CD4-positive, alpha-beta T cell treated with Interleukin-15 for 4 hours (primary cell): Measurements from ENCODE around the gene RXFP1.

Source experiments
- DNase-seq: peaks from one replicate; pipeline ENCODE4 v3.0.0-alpha.2; 2020; ENCODE audit warnings: low spot score

RXFP1 gene

DNA sequence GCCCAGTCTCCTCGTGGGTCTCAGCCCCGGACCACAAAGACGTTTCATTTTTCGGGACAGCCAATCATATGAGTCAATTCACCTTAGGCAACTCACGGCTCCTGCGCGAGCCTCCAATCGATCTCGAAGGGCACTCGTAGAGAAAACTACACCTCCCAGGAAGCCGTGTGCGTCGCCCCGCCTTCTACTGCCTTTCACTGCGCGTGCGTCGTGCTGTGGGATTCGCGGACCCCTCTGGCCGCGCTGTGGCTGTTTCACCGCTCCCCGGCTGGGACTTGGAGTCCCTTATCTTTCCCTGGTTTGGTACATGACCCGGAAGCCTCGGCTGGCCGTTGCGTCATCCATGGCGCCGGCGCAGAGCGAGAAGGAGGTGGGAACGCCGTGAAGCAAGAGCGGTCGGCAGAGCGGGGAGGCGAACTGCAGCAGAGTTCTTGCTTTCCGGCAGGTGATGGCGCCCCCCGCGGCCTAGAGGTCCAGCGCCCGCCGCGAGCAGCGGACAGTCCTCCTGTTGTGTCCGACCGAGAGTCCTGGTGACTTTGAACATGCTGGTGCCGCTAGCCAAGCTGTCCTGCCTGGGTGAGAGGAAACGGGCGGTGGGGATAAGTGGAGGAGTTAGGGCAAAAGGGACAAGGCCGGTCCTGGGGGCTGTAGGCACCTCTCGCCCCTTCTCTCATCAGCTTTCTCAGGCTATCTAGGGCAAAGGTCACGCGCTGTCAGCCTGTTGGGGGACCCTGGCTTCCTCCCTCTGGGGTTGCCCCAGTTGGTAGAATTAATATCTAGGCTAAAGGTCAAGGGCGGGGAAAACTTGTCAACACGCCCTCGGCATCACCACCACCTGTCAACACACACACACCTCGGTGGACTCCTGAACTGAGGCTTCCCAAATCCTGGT lies 150.5 kb downstream of the RXFP1 start, which contains the start of gene ETFDH:
Gene ETFDH (plus strand): TSS at position 382 of the 892 bp plus-strand sequence. CDS start 161 bp downstream, at position 543.
- DNase-seq: peak; percentile 99

DNA sequence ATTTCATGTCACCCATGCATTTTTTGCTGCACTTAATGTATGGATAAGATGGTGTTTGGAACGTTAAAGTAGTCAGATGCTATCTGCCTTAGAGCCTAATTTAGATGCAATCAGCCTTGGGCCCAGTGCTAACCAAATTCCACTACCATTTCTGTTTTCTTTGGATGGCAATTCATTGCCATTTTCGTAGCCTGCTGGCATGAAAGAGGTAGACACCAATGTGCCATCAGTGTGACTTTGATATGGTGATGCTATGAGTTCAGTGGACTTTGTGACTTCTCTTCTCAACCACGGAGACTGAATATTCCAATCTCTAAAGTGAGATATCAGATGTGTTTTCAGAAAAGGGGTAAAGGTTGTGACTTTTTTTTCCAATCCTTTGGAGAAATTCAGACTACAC lies 152.0 kb downstream of the RXFP1 start:
- no peak for DNase-seq

DNA sequence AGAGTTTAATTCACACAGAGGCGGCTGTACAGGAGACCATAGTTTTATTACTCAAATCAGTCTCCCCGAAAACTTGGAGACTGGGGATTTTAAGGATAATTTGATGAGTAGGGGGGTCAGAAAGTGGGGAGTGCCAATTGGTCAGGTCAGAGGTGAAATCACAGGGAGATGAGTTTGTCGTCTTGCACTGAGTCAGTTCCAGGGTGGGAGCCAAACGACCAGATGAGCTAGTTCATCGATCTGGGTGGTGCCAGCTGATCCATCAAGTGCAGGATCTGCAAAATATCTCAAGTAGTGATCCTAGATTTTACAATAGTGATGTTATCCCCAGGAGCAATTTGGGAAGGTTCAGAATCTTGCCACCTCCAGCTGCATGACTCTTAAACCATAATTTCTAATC lies 154.4 kb downstream of the RXFP1 start:
- no peak for DNase-seq

DNA sequence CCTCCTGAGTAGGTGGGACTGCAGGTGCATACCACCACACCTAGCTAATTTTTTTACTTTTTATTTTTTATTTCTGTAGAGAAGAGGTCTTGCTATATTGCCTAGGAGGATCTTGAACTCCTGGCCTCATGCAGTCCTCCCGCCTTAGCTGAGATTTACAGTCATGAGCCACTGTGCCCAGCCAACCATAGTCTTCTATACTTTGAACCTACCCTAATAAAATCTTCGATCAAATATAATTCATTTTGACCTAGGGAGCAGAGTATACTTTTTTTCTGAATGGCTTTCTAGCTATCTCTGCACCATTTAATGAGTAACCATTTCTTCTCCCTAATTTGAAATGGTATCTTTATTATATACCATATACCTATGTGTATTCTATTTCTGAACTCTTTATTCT lies 157.1 kb downstream of the RXFP1 start:
- no peak for DNase-seq

GRCh38 chr4:158681629-158682028 lies 159.9 kb downstream of the RXFP1 start:
- DNase-seq: no peak

- no peak for DNase-seq
Observed at GRCh38 chr4:158682066-158682465, 160.4 kb downstream of the RXFP1 start.

GRCh38 chr4:158688813-158689212 lies 167.1 kb downstream of the RXFP1 start:
- no peak for DNase-seq
